Measurements from ENCODE around the gene DESI2. TPM values are rescaled to one million over a fixed set of nuclear protein-coding genes. Genes with fewer than 3 reads are reported as not detected.

Gene DESI2
- polyA plus RNA-seq, 1 of the 3 experiments (the other 2 are of a cell fraction), result 14.0 TPM

- TF ChIP-seq CHD2 (IDR thresholded peaks at IDR 0.05; ENCODE audit: low read length, partially characterized antibody) (peak; percentile 11), EZH2phosphoT487 (IDR thresholded peaks at IDR 0.05; ENCODE audit: borderline replicate concordance, low read depth) (no peak), GATA2 (CRISPR knock-in tag; IDR thresholded peaks at IDR 0.05) (no peak), RXRA (IDR thresholded peaks at IDR 0.05; ENCODE audit: borderline replicate concordance, low read depth) (no peak), GABPA (IDR thresholded peaks at IDR 0.05; ENCODE audit: low read depth) (no peak), ELF1 (IDR thresholded peaks at IDR 0.05) (no peak), RCOR1 (IDR thresholded peaks at IDR 0.05; ENCODE audit: low read length) (0 out of 2 replicates have a peak, but pooled peaks have one; percentile 49), FOXM1 (IDR thresholded peaks at IDR 0.05; ENCODE audit: low read depth) (no peak), SIN3A (IDR thresholded peaks at IDR 0.05; ENCODE audit: borderline replicate concordance, low read depth, low read length) (no peak), ZBTB33 (IDR thresholded peaks at IDR 0.05; ENCODE audit: borderline replicate concordance, low read depth) (no peak)
- TF ChIP-seq, protein P1, sequence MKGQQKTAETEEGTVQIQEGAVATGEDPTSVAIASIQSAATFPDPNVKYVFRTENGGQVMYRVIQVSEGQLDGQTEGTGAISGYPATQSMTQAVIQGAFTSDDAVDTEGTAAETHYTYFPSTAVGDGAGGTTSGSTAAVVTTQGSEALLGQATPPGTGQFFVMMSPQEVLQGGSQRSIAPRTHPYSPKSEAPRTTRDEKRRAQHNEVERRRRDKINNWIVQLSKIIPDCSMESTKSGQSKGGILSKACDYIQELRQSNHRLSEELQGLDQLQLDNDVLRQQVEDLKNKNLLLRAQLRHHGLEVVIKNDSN (IDR thresholded peaks at IDR 0.05; ENCODE audit: borderline replicate concordance, low read depth), result no peak
- TF ChIP-seq, protein P2, sequence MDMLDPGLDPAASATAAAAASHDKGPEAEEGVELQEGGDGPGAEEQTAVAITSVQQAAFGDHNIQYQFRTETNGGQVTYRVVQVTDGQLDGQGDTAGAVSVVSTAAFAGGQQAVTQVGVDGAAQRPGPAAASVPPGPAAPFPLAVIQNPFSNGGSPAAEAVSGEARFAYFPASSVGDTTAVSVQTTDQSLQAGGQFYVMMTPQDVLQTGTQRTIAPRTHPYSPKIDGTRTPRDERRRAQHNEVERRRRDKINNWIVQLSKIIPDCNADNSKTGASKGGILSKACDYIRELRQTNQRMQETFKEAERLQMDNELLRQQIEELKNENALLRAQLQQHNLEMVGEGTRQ (IDR thresholded peaks at IDR 0.05; ENCODE audit: borderline replicate concordance, low read depth, low read length), result no peak
- TF ChIP-seq, protein P3, sequence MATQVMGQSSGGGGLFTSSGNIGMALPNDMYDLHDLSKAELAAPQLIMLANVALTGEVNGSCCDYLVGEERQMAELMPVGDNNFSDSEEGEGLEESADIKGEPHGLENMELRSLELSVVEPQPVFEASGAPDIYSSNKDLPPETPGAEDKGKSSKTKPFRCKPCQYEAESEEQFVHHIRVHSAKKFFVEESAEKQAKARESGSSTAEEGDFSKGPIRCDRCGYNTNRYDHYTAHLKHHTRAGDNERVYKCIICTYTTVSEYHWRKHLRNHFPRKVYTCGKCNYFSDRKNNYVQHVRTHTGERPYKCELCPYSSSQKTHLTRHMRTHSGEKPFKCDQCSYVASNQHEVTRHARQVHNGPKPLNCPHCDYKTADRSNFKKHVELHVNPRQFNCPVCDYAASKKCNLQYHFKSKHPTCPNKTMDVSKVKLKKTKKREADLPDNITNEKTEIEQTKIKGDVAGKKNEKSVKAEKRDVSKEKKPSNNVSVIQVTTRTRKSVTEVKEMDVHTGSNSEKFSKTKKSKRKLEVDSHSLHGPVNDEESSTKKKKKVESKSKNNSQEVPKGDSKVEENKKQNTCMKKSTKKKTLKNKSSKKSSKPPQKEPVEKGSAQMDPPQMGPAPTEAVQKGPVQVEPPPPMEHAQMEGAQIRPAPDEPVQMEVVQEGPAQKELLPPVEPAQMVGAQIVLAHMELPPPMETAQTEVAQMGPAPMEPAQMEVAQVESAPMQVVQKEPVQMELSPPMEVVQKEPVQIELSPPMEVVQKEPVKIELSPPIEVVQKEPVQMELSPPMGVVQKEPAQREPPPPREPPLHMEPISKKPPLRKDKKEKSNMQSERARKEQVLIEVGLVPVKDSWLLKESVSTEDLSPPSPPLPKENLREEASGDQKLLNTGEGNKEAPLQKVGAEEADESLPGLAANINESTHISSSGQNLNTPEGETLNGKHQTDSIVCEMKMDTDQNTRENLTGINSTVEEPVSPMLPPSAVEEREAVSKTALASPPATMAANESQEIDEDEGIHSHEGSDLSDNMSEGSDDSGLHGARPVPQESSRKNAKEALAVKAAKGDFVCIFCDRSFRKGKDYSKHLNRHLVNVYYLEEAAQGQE (IDR thresholded peaks at IDR 0.05; ENCODE audit: low read depth, low read length), result no peak
Observed at GRCh38 chr1:244672946-244673682, 20.2 kb downstream of the DESI2 start (continued).
